Activated CD4-positive, alpha-beta memory T cell treated with anti-CD3 and anti-CD28 coated beads, Interleukin-2, amount 10 ng/mL, durations not matched to agents 7 days and 5 days (primary cell): Measurements from ENCODE around the gene SVIP. TPM values are rescaled to one million over a fixed set of nuclear protein-coding genes. Genes with fewer than 3 reads are reported as not detected.

ENCODE experiments used
- CTCF ChIA-PET: fragments of 350-600 bp; sonication (Branson Sonifier 250); formaldehyde crosslinking; loops from one replicate; lab custom pipeline; 2021; ENCODE audit warnings: antibody characterized with exemption, inconsistent platforms; lab: Charles Lee
- POLR2A ChIA-PET: fragments of 350-600 bp; sonication (Branson Sonifier 250); formaldehyde crosslinking; loops from one replicate; lab custom pipeline; 2021; ENCODE audit warnings: antibody characterized with exemption; lab: Charles Lee
- DNase-seq: peaks from one replicate; pipeline ENCODE4 v3.0.0-alpha.2; 2020
- H3K27ac Mint-ChIP-seq: one replicate; pipeline ENCODE4 v1.8.0; 2021; ENCODE audit warnings: mild to moderate bottlenecking, mixed read lengths
- H3K27me3 Mint-ChIP-seq: one replicate; pipeline ENCODE4 v1.8.0; 2021; ENCODE audit warnings: mixed read lengths
- H3K36me3 Mint-ChIP-seq: one replicate; pipeline ENCODE4 v1.8.0; 2021; ENCODE audit warnings: low read depth, mixed read lengths
- H3K4me1 Mint-ChIP-seq: one replicate; pipeline ENCODE4 v1.8.0; 2021; ENCODE audit warnings: mixed read lengths
- H3K4me3 Mint-ChIP-seq: one replicate; pipeline ENCODE4 v1.8.0; 2021; ENCODE audit warnings: mild to moderate bottlenecking, mixed read lengths
- H3K9me3 Mint-ChIP-seq: one replicate; pipeline ENCODE4 v1.8.0; 2021; ENCODE audit warnings: mixed read lengths
- total RNA-seq, 2 experiments: library from RNA; stranded (reverse); gene quantifications; one replicate each; pipeline ENCODE4 v1.2.3, GENCODE V29; 2021

Gene SVIP
- total RNA-seq = 10 to 100 TPM; 26.9 to 27.5 TPM

DNA sequence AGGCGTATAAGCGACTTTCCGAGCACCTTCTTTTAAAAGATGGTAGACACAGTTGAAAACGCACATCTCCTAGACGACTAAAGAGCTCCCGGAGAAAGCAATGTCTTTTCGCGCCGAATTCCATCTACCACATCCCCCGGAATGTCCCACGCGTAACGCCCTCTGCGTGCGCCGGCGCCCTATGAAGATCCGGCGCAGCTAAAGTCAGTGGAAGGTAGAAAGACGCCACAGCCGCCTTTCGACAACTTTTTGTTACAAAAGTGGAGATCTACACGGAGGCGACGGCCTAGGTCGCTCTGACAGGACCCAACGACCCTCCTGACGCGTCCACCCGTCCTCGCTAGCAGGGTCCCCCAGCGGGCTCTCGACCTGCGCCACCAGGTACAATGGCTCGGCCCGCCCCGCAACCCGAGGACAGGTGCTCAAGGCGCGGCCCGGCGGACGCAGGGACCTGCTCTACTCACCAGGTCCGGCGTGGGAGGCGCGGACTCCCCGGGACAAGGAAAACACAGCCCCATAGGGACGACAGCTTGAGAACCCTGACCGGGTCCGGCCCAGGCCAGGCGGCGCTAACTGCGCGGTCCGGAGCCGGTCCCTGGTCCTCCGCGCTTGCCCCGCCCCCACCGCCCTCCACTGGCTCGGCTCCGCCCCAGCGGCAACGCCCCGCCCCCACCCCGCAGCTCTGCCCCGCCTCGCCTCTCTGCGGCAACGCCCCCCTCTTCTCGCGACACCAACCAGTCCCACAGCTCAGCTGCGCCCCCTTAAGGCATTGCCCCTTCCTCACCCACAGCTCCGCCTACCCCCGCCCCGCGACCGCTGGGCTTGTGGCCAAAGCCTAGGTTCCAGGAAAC is at the start of gene SVIP:
SVIP (minus strand) TSS at position 571 of the 851 bp plus-strand sequence; CDS start at position 518, 53 bp downstream.
- Mint-ChIP-seq H3K4me1 (peaks cover 21% of the 10 kb centered on the region), H3K9me3 (no peaks in the 10 kb centered on the region), H3K36me3 (peaks cover 8% of the 10 kb centered on the region), H3K27me3 (no peaks in the 10 kb centered on the region), H3K4me3 (peak within 1 kb of the TSS; percentile 91), H3K27ac (peak within 1 kb of the TSS; percentile 84)
- peak; percentile 93 for DNase-seq
- CTCF ChIA-PET = interaction anchor here (0.5 to 2.6 kb wide), 20 partner anchors 8 to 1491 kb away, joined by 3 to 15 read pairs (median 4); partner anchors contain the start of genes FANCF and GAS2
- POLR2A ChIA-PET = interaction anchor here (1.0 to 2.2 kb wide), 6 partner anchors 9 to 204 kb away, joined by 3 to 23 read pairs (median 4); partner anchors contain the start of gene FANCF

DNA sequence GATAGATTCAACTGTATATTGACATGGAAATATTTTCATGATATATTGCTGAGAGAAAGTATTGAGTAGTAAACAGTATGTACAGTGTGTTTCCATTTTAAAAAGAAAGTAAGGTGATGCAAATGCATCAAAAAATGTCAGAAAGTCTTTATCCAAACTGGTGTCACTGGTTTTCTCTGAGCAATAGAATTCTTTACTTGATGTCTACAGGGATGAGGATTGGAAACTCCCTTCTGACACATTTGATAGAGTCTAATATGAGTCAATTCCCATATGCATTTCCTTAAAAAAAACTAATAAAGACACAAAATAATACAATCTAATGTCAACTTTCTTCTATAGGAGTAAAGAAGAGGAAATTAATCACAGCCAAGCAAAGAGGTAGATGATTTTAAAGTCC is 49.0 kb upstream of the SVIP start:
- POLR2A ChIA-PET = no interaction called here
- no peak for DNase-seq
- CTCF ChIA-PET = no interaction called here
- Mint-ChIP-seq H3K9me3 (no peaks in the 10 kb centered on the region), H3K4me1 (no peaks in the 10 kb centered on the region), H3K27ac (no peak overlapping the region), H3K36me3 (no peaks in the 10 kb centered on the region), H3K27me3 (no peaks in the 10 kb centered on the region), H3K4me3 (no peak overlapping the region)

DNA sequence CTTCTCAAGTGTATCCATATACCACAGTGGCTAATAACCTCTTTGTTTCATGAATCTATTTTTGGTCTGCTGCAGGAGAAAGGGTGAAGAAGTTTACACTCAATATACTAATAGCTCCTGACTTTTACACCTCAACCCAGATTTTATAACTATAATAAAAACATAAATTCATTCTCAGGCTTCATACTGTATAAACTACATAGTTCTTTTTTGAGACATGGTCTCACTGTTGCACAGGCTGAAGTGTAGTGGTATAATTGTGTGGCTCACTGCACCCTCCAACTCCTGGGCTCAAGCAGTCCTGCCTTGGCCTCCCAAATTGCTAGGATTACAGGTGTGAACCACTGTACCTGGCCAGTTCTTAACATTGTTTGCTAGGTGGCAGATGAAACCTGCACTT is 48.4 kb upstream of the SVIP start:
- POLR2A ChIA-PET = no interaction called here
- Mint-ChIP-seq H3K4me1 (no peaks in the 10 kb centered on the region), H3K4me3 (no peak overlapping the region), H3K27ac (no peak overlapping the region), H3K27me3 (no peaks in the 10 kb centered on the region), H3K36me3 (no peaks in the 10 kb centered on the region), H3K9me3 (no peaks in the 10 kb centered on the region)
- CTCF ChIA-PET = no interaction called here
- no peak for DNase-seq

DNA sequence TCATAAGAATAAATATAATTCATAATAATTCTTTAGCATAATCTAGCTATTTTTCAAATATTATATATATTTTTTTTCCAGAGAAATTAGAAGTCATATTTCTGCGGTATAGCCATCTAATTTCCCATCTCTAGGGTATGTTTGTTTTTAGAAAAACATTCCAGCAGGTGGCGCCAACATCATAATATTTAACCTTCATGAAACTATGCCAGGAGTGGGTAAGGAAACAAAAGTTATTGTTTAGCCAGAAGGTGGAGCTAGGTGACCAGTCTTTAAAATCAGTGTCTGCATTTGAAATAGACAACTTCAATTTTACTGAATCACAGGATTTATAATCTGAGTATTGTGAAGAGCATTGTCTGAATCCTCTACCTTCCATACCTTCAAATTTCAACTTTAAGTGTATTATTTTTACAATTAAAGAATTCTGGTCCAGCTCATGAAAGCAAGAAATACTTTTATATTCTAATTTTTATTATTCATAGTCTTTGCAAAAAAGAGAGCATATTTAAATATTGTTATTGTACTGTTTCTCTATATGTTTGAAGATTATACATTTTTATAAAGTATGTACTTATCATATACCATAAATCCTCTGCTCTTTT is 46.4 kb upstream of the SVIP start:
- no peaks in the 10 kb centered on the region for H3K4me1 Mint-ChIP-seq
- no peak overlapping the region for H3K4me3 Mint-ChIP-seq
- no peaks in the 10 kb centered on the region for H3K36me3 Mint-ChIP-seq
- POLR2A ChIA-PET = no interaction called here
- DNase-seq = peak; percentile 61
- no peaks in the 10 kb centered on the region for H3K9me3 Mint-ChIP-seq
- no peaks in the 10 kb centered on the region for H3K27me3 Mint-ChIP-seq
- H3K27ac Mint-ChIP-seq = no peak overlapping the region
- CTCF ChIA-PET = interaction anchor here (0.6 to 3.6 kb wide), 15 partner anchors 9 to 52 kb away, joined by 3 to 25 read pairs (median 5); partner anchors contain the start of genes CCDC179 and SVIP

DNA sequence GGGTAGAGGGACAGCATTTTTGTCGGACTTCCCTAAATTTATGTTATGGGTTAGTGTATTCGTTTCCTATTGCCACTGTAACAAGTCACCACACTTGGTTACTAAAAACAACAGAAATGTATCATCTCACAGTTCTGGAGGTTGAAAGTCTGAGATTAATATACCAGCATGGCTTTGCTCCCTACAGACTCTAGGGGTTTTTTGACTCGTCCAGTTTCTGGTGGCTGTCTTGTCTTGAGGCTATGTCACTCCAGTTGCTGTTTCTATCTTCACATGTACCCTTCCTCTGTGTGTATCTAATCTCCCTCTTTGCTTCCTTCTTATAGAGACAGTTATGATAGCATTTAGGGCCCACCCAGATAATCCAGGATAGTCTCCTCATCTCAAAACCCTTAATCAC is 39.7 kb upstream of the SVIP start:
- Mint-ChIP-seq H3K4me1 (no peaks in the 10 kb centered on the region), H3K27me3 (no peaks in the 10 kb centered on the region), H3K4me3 (no peak overlapping the region), H3K9me3 (no peaks in the 10 kb centered on the region), H3K36me3 (no peaks in the 10 kb centered on the region), H3K27ac (no peak overlapping the region)
- DNase-seq = no peak
- ChIA-PET POLR2A (no interaction called here), CTCF (no interaction called here)

- no peak within 1 kb of the TSS for H3K4me3 Mint-ChIP-seq
- no peaks in the 10 kb centered on the region for H3K27me3 Mint-ChIP-seq
- H3K9me3 Mint-ChIP-seq = no peaks in the 10 kb centered on the region
- CTCF ChIA-PET = interaction anchor here (1.2 kb wide), 1 partner anchor 16 kb away, joined by 4 read pairs; no protein-coding TSS in a partner anchor
- DNase-seq = no peak
- POLR2A ChIA-PET = no interaction called here
- no peaks in the 10 kb centered on the region for H3K36me3 Mint-ChIP-seq
- no peak within 1 kb of the TSS for H3K27ac Mint-ChIP-seq
- H3K4me1 Mint-ChIP-seq = no peaks in the 10 kb centered on the region
These were observed 30.6 kb upstream of the SVIP start, which contains the start of gene CCDC179 for GRCh38 chr11:22860241-22860640. TSS of gene CCDC179 (minus strand) at chr11:22860474. CDS start at chr11:22860421, 53 bp downstream.

- DNase-seq = no peak
- no peak overlapping the region for H3K27ac Mint-ChIP-seq
- no peaks in the 10 kb centered on the region for H3K27me3 Mint-ChIP-seq
- no peaks in the 10 kb centered on the region for H3K4me1 Mint-ChIP-seq
- ChIA-PET CTCF (no interaction called here), POLR2A (no interaction called here)
- no peaks in the 10 kb centered on the region for H3K9me3 Mint-ChIP-seq
- H3K4me3 Mint-ChIP-seq = no peak overlapping the region
- no peaks in the 10 kb centered on the region for H3K36me3 Mint-ChIP-seq
These were observed 30.2 kb upstream of the SVIP start for GRCh38 chr11:22859756-22860155.

GRCh38 chr11:22851477-22851876 is 21.9 kb upstream of the SVIP start:
- H3K4me1 Mint-ChIP-seq = no peaks in the 10 kb centered on the region
- no peak overlapping the region for H3K4me3 Mint-ChIP-seq
- no peak for DNase-seq
- no peak overlapping the region for H3K27ac Mint-ChIP-seq
- peaks cover 3% of the 10 kb centered on the region for H3K9me3 Mint-ChIP-seq
- no peaks in the 10 kb centered on the region for H3K36me3 Mint-ChIP-seq
- ChIA-PET CTCF (interaction anchor here (1.3 to 1.5 kb wide), 2 partner anchors 22 to 24 kb away, joined by 4 to 5 read pairs; partner anchors contain the start of gene SVIP), POLR2A (no interaction called here)
- H3K27me3 Mint-ChIP-seq = no peaks in the 10 kb centered on the region

DNA sequence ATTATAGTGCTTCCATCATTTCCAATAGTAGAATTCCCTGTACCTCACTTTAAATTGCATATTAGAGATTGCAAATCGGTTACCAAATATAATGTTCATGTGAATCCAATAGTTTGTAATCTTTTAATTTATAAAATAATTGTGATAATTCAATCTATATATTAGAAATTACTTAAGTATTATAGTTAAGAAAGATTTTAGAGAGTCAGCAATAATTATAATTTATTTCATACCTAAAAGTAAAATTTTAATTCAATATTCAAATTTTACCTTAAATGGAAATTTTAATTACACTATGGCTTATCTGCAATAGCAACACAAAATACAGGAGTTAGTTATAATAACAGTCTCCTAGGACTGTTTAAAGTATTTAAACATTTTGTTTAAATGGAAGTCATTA is 17.1 kb upstream of the SVIP start:
- no peaks in the 10 kb centered on the region for H3K4me1 Mint-ChIP-seq
- DNase-seq = no peak
- no peaks in the 10 kb centered on the region for H3K27me3 Mint-ChIP-seq
- H3K27ac Mint-ChIP-seq = no peak overlapping the region
- H3K9me3 Mint-ChIP-seq = no peaks in the 10 kb centered on the region
- POLR2A ChIA-PET = no interaction called here
- CTCF ChIA-PET = no interaction called here
- H3K4me3 Mint-ChIP-seq = no peak overlapping the region
- no peaks in the 10 kb centered on the region for H3K36me3 Mint-ChIP-seq

DNA sequence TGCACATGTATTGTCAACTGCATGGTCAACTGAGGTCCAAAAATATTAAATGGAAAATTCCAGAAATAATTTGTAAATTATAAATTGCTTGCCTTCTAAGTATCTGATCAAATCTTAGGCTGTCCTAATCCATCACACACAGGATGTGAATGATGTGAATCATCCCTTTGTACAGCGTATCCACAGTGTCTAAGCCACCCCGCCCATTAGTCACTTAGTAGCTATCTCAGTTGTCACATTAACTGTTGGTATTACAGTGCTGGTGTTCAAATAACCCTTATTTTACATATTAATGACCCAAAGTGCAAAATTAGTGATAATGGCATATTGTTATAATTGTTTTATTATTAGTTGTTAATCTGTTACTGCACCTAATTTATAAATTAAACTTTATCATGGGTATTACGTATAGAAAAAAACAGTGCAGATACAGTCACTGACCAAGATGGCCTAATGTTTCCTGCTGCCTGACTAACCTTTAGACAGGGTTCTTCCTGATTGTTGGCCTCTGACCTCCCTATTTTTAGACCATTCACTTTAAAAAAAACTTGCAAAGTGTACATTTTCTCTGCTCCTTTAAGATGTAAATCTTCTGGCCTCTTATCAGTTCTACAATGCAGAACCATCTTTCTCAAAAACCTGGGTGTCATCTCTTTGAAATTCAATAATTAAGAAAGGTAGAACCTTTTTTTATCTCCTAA is 2.9 kb upstream of the SVIP start:
- H3K4me1 Mint-ChIP-seq = peaks cover 18% of the 10 kb centered on the region
- ChIA-PET CTCF (no interaction called here), POLR2A (interaction anchor here (0.5 kb wide), 1 partner anchor 108 kb away, joined by 3 read pairs; no protein-coding TSS in a partner anchor)
- H3K4me3 Mint-ChIP-seq = no peak overlapping the region
- no peaks in the 10 kb centered on the region for H3K36me3 Mint-ChIP-seq
- H3K9me3 Mint-ChIP-seq = no peaks in the 10 kb centered on the region
- DNase-seq = no peak
- H3K27ac Mint-ChIP-seq = no peak overlapping the region
- no peaks in the 10 kb centered on the region for H3K27me3 Mint-ChIP-seq

- Mint-ChIP-seq H3K4me1 (peaks cover 21% of the 10 kb centered on the region), H3K36me3 (peaks cover 3% of the 10 kb centered on the region), H3K9me3 (no peaks in the 10 kb centered on the region), H3K27ac (no peak overlapping the region), H3K27me3 (no peaks in the 10 kb centered on the region), H3K4me3 (peak overlapping the region; percentile 91)
- POLR2A ChIA-PET = interaction anchor here (1.1 to 2.2 kb wide), 2 partner anchors 16 to 205 kb away, joined by 3 to 23 read pairs; partner anchors contain the start of gene FANCF
- CTCF ChIA-PET = interaction anchor here (0.5 to 2.6 kb wide), 13 partner anchors 9 to 1490 kb away, joined by 3 to 13 read pairs (median 4); no protein-coding TSS in a partner anchor
- no peak for DNase-seq
These were observed 447 bp upstream of the SVIP start for GRCh38 chr11:22830082-22830414.

DNA sequence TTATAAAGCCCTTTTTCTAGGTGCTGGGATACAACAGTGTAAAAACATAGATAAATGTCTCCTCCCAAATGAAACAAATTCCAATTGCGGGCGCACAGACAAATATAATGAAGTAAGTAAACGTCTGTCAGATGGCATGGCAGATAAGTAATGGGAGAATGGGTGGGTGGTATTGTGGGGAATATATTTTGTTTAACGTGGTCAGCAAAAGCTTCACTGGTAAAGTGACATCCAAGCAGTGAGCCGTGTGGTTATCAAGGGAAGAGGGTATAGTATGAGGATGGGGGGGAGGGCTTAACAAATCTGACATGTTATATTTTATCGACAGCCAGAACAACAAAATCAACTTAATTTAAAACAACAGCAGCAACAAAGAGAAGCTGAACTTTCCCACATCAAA is 1.2 kb downstream of the SVIP start:
- ChIA-PET CTCF (interaction anchor here (1.1 to 2.6 kb wide), 6 partner anchors 40 to 495 kb away, joined by 3 to 15 read pairs (median 5); partner anchors contain the start of genes FANCF and GAS2), POLR2A (interaction anchor here (1.1 to 2.2 kb wide), 4 partner anchors 8 to 203 kb away, joined by 3 to 23 read pairs (median 4); partner anchors contain the start of gene FANCF)
- H3K27ac Mint-ChIP-seq = peak overlapping the region; percentile 84
- no peaks in the 10 kb centered on the region for H3K27me3 Mint-ChIP-seq
- peak overlapping the region; percentile 91 for H3K4me3 Mint-ChIP-seq
- peaks cover 8% of the 10 kb centered on the region for H3K36me3 Mint-ChIP-seq
- no peak for DNase-seq
- H3K4me1 Mint-ChIP-seq = peaks cover 21% of the 10 kb centered on the region
- no peaks in the 10 kb centered on the region for H3K9me3 Mint-ChIP-seq
